Activated CD8-positive, alpha-beta memory T cell treated with anti-CD3 and anti-CD28 coated beads for 4 hours (primary cell): Measurements from ENCODE around the gene STRC.
"Not testable (repeated sequence)": the region's sequence is repeated elsewhere in the genome, so short reads cannot be mapped to it uniquely, and the experiment has no call there.

Experiments
- DNase-seq, 2 donors: peaks; one replicate each; pipeline ENCODE4 v3.0.0-alpha.2; 2020; ENCODE audit warnings: low read depth in 2 of 2

Gene STRC

DNA sequence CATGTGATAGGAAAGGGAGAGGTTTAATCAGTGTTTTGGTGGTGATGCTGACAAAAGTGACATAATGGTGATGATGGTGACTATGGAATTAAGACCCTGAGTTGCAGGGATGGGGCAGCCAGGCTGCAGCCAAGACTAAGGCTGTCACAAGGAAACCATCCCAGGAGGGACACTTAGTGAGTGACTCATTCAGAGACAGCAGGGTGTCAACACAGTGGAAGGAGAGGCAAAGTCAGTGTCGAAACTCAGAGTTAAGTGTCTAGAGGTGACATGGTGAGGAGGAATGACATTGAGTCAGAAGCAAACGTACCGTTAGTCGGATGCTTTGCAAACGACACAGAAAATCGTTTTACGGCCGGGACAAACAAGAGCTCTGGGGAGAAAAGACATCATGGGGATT lies 54.8 kb downstream of the STRC start:
- DNase-seq, result not testable (repeated sequence)

DNA sequence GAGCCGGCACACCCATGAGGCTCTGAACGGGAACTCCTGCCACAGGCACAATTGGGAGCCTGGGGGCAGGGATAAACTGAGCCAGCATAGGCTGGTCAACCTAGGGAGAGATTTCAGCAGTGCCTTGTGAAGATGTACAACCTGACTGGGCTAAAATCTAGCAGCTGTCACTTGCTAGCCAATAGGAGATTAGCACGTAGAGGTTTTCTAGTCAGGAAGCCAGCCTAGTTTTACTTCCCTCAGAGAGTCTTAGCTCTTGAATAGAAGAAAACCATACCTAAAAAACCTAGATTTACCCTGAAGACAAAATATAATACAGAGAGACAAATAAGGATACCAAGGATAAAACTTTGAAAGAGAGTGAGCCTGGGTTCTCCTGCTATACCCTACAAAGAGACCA lies 55.8 kb downstream of the STRC start:
- not testable (repeated sequence) for DNase-seq

DNA sequence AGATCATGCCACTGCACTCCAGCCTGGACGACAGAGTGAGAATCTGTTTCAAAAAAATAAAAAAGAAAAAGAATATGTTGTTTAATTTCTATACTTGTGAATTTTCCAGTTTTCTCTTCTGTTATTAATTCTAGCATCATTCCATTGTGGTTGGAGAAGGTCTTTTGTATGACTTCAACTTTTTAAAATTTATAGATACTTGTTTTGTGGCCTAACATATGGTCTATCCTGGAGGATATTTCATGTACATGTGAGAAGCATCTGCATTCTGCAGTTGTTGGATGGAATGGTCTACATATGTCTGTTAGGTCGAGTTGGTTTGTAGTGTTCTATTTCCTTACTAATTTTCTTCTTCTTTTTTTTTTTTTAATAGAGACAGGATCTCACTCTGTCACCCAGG lies 65.6 kb downstream of the STRC start:
- DNase-seq, result no peak

DNA sequence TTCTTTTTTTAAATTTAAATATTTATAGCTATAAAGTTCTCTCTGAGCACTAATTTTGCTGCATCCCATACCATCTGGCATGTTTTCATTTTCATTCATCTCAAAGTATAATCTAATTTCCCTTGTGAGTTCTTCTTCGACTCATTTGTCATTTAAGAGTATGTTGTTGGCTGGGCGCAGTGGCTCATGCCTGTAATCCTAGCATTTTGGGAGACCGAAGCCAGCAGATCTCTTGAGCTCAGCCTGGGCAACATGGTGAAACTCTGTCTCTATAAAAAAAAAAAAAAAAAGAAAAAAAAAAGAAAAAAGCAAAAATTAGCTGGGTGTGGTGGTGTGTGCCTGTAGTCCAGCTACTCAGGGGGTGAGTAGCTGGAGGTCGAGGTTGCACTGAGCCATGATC lies 66.3 kb downstream of the STRC start:
- no peak for DNase-seq

DNA sequence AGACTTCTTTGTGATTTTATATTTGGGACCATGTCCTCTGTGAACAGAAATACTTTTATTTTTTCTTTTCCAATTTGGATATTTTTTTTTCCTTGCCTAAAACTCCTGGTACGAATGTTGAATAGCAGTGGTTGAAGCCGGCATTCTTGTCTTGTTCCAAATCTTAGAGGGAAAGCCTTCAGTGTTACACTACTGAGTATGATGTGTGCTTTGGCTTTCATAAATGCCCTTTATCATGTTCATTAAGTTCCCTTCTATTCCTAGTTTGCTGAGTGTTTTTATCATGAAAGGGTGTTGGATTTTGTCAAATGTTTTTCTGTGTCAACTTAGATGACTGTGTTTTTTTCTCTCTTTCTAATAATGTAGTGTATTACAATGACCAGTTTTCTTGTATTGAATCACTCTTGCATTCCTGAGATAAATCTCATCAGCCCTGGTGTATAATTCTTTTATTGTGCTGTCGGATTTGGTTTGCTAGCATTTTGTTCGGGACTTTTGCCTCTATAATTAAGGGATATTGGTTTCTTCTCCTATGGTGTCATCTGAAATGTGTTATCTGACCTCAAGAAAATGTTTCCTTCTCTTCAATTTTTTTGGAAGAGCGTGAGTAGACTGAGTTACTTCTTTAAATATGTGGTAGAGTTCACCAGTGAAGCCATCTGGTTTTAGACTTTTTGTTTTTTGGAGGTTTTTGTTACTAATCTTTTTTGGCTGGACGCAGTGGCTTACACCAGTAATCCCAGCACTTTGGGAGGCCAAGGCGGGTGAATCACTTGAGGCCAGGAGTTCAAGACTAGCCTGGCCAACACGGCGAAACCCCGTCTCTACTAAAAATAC lies 67.9 kb downstream of the STRC start:
- no peak for DNase-seq
